Inferior parietal cortex (tissue), 1 donor: Measurements from ENCODE around the gene CCNO.

Source experiments
- DNase-seq: peaks from one replicate; pipeline ENCODE4 v3.0.0-alpha.2; 2016; ENCODE audit errors: extremely low spot score

Gene CCNO

DNA sequence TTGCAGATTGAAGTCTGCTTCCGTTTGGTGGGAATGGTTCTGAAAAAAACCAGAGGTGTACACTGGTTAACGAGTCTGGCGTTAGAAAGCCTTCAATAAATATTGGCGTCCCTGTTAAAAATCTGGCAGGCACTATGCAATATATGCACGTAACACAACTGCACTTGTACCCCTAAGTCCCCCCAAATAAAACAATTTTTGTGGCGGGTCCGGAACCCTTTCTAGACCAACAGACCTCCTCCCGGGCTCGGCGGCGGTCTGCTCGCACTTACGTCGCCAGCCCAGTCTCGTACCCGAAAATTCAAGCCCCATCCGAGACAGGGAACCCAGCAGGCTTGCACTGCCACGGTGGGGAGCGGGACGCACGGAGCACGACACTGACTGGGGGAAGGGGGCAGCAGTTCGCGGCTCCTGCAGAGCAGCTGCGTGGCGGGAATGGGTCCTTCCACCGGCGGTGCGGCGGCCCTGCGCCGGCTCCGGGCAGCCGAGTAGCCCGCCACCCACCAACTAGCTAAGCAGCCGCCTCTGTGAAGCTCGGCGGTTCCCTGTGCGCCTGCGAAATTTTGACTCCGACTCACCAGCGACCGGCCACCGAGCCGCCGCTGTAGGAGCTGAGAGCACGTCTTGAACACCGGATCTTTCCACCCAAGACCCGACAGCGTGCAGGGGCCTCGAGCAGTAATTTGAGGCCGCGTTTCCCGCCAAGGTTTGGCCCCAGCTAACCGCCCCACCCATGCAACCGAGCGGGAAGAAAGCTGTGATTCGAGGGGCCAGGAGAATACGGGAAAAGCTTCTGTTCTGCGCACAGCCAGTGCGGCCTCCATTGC is 10.2 kb downstream of the CCNO start:
- DNase-seq: no peak

DNA sequence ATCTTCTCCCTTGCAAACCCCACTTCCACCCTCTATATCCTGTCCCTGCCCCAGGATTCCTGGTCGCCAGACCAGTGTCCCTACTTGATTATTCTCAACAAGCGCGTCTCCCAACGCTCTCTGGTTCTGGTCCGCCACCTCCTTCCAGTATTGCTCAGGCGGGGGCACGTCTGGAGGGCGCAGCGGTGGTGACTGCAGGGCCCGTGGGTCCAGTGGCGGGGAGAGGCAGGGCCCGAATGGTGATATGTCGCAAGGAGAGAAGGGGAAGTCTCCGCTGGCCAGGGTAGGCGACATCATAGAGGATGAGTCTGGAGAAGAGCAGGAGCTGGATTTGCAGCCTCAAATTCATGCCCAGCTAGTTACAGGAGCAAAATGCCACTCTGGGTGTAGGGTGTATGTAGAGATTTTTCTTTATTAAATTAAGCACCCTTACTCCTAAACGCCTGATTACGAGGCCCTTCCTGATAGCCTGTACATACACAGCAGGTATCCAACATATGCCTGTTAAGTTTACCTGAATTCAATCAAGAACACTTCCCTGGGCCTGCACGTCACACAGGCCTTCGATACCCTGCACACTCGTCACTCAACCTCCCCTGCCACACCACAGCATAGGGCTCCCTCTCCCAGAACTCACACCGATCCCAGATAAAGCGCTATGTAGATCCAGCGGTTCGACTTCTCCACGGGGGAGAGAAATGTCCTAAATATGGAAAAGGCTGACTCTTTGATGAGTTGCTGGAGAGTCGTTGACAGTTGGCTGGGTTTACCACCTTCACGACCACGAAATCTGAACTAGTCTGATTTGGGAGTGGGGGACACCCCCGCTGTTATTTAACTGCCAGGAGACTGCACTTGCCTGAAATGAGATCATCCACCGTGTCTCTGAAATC is 11.1 kb downstream of the CCNO start:
- no peak for DNase-seq

DNA sequence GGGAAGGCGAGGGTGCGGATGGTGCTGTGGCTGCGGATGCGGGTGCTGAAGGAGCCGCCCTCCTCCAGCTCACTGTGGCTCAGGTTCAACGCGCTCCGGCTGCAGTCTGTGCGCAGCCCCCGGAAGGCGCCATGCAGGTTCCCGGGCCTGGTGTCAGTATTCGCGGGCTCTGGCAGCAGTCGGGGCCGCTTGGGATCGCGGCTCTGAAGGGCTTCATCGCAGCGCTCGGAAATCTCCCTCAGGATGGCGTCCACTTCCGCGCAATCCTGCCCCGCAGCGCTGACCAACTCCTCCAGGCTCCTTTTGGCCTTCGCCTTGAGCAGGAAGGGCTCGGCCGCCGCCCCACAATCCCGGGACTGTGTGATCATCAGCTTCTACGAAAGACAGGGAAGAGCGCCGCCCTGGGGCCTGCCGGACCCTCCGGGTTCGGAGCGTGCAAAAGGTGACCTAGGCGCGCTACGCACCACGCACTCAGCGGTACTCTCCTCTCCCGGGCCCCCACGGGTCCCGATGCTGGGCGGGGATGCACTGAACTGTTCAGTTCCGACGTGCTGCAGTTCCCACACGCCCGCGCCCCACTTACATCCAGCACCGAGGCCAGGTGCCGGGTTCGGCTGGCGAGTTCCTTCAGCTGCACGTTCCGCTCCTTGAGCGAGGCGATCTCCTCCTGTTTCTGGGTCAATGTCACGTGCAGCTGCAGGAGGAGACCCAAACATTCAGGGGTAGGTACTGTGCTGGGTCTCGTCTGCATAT is 12.8 kb downstream of the CCNO start:
- no peak for DNase-seq

DNA sequence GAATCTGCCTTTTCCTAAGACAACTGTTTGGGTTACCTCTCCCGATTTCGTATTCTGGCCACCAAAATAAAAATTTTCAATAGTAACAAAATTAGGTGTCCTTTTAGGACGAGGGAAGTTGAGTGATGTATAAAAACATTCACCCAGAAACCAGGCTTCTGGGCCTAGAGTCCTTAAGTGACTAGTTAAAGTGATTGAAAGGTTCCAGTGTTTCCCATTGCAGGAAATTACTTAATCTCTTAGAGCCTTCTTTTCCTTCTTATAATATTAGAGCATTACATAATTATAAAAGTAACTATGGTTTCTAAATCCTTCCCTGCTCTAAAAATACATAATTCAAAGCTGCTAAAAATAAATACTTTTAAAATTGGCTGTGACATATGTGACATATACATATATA is 13.6 kb downstream of the CCNO start:
- no peak for DNase-seq

DNA sequence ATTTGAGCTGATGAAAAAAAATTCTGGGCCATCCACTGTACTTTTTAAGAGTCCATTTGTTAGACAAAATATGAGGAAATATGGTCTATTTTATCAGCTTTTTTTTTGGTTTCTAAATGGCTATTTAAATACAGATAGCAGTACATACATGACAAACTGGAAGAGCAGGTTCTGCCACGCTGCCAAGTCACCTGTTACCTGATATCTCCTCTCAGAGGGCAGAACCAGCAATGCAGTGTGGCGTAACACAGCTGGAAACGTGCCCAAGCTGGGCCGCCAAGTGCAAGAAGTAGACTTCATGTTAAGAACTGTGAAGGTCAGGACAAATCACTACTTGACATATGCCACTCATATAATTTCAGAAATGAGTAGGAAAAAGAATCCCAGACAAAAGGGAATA is 14.4 kb downstream of the CCNO start:
- no peak for DNase-seq

DNA sequence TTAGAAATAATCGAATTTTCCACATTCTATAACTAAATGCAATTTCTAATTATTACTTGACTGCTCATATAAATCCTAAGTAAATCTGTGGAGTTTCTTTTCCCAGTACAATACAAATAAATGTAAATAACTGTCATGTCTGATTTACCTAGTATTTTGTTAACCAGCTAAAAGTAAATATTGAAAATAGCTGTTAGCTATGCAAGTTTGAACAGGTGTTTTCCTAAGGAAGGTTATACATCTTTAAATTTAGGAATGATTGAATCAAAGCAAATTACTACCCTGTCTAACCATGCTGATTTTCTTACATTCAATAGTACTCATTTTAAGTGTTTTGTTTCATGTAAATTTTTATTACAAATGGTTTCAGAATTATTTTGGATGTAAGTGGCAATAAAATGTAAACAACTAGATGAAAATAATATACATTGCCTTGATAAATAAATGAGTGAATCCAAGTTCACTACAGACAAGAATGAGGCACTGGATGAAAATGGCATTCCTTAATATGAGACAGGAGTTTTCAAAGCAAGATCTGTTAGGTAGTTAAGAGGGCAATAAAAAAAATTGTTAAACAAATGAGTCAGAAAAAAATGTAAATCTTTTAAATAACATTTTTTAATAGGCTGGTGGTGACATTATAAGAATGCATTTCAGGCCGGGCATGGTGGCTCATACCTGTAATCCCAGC is 22.1 kb downstream of the CCNO start:
- no peak for DNase-seq

DNA sequence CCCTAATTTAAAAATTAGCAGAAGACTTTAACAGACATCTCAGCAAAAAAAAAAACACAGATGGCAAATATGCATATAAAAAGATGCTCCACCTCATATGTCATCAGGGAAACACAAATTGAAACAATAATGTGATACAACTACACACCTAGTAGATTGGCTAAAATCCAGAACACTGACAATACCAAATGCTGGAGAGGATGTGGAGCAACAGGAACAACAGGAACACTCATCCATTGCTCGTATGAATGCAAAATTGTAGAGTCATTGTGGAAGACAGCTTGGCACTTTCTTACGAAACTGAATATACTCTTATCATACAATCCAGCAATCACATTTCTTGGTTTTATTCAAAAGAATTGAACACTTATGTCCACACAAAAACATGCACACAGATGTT is 28.4 kb downstream of the CCNO start:
- DNase-seq: no peak

DNA sequence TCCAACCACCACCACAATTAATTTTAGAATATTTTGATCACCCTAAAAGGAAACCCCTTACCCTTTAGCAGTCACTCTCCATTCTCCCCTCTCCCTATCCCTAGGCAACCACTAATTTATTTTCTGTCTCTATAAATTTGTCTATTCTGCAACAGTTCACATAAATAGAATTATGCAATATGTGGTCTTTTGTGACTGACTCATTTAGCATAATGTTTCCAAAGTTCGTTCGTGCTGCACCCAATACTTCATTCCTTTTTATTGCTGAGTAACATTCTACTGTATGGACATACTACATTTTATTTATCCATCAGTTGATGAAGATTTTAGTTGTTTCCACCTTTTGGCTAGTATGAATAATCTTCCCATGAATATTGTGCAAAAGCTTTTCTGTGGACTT is 42.2 kb downstream of the CCNO start:
- DNase-seq: no peak

DNA sequence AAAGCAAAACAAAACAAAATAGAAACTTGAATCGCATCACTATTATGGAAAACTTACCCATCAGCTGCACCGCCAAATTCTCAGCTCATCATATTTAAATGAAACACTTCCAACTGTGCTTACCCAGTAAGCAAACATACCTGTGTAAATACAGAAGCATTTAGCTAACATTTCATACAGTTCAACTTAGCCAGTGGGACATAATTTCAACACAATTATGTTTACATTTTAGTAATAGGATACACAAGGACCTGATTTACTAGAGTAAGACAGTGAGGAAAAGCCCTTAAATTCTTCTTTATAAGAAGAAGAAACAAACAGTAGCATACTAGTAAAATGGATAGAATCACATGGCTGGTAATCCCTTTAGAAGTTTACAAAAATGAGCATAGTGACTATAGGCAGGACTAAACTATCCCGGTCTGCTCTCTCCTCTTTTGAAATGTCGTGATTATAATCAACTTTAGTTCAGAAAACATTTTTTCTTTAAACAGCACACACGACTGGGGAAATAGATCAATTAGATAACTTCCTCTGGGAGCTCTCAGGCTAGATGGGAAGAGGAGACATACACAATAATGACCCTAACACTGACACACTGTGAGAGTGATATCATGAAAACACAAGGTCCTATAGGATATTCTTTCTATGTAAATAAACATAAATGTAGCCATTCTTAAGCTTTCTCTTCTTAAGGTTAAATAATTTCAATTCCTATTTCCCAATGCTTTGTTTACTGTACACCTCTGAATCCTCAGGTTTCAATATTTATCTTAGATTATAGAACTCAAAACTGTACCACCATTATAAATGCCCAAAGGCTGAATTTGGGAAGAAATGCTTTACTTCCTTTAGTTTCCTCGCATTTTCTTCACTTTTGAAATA is 44.5 kb downstream of the CCNO start:
- DNase-seq: no peak

DNA sequence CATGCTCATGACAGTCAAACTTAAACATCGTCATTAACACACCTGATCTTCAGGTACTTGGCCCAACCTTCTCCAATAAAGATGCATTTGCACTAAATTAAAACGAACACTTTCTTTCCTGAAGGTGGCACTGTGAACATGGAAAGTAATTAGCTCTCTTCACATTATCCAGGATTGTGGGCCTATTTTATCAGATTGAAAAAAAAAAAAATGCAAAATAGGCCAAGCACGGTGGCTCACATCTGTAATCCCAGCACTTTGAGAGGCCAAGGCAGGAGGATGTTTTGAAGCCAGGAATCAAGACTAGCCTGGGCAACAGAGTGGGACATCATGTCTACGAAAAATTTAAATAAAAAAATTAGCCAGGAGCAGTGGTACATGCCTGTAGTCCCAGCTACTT is 46.0 kb downstream of the CCNO start:
- no peak for DNase-seq
